HG03460 (cell line): ENCODE measurements around the gene AIG1.
"Not testable (repeated sequence)": the region's sequence is repeated elsewhere in the genome, so short reads cannot be mapped to it uniquely, and the experiment has no call there.

ENCODE experiments used
- ATAC-seq: cut with Tn5 transposase; IDR thresholded peaks from one replicate; pipeline ENCODE4 v1.9.1; 2021; ENCODE audit not compliant: unreplicated experiment

Gene AIG1, protein sequence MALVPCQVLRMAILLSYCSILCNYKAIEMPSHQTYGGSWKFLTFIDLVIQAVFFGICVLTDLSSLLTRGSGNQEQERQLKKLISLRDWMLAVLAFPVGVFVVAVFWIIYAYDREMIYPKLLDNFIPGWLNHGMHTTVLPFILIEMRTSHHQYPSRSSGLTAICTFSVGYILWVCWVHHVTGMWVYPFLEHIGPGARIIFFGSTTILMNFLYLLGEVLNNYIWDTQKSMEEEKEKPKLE

DNA sequence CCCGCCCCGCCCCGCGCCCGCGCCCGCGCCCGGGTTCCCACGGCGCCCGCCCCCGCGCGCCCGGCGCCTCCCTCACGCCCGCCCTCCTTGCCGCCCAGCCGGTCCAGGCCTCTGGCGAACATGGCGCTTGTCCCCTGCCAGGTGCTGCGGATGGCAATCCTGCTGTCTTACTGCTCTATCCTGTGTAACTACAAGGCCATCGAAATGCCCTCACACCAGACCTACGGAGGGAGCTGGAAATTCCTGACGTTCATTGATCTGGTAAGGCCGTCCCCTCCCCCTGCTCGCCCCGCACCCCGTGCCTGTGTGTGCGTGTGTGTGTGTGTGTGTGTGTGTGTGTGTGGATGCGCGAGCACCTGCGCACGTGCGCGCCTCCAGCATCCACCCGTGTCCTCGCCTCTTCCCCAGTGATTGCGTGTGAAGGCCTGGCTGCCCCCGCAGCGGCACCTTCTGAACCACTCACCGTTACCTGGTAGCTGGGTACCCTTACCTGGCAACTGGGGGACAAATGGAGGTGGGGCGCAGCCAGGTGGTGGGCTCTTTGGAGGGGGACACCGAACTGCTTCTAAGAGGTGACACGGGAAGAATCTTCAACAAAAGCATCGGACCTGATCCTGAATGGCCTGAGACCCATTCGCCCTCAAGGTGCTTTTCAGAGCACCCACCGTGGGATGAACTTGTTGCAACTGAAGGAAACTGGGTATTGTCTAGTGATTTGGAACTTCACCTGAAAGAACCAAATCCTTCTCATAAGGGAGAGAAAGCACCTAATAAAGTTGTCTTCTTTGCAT, at the start of gene AIG1:
Gene AIG1 (plus strand): TSS at position 84 of the 791 bp plus-strand sequence. CDS start 37 bp downstream, at position 121.
- peak; percentile 64 for ATAC-seq

GRCh38 chr6:143014764-143015163, 45.9 kb upstream of the AIG1 start:
- ATAC-seq: peak; percentile 62

DNA sequence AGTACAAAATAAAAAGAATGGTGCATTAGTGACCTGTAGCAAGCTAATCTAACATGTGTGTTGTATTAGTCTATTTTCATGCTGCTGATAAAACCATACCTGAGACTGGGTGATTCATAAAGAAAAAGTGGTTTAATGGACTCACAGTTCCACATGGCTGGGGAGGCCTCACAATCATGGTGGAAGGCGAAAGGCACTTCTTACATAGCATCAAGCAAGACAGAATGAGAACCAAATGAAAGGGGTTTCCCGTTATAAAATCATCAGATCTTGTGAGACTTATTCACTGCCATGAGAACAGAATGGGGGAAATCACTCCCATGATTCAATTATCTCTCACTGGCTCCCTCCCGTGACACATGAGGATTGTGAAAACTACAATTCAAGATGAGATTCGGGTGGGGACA, 45.4 kb upstream of the AIG1 start:
- no peak for ATAC-seq

GRCh38 chr6:143018955-143019354, 41.7 kb upstream of the AIG1 start:
- ATAC-seq: no peak

GRCh38 chr6:143020862-143021261, 39.8 kb upstream of the AIG1 start:
- ATAC-seq: not testable (repeated sequence)

GRCh38 chr6:143021543-143021942, 39.1 kb upstream of the AIG1 start:
- no peak for ATAC-seq

- no peak for ATAC-seq
Observed at GRCh38 chr6:143022587-143022986, 38.1 kb upstream of the AIG1 start.

DNA sequence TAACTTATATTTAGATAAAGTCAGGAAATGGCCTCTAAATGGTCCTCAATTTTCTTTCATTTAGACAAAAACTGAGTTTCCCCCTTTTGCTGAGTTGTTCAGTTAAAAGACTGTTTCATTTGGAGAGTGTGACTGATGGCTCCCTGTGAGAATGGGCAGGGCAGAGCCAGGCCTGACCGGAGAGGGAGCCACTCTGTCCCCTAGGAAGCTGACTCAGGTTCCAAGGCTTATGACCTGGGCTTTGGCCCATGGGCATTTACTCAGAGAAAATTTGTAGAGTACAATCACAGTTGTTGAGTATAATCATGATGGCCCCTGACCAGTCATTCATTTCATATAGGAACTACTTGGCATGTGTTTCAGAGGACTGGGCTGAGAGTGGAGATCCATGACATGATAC, 37.0 kb upstream of the AIG1 start:
- ATAC-seq: no peak

DNA sequence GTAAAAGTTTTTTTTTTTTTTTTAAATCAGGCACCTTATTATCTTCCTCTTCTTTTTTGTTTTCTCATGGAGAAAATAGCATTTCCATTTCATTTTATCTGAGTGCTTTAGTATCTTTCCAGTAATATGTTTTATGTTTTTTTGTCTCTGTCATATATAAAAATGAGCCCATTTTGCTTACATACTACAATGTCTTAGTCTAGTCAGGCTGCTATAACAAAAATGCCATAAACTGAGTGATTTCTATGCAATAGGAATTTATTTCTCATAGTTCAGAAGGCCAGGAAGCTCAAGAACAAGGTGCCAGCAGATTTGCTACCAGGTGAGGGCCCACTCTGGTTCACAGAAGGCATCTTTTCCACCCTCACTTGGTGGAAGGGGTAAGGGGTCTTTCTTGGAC, 35.7 kb upstream of the AIG1 start:
- no peak for ATAC-seq

DNA sequence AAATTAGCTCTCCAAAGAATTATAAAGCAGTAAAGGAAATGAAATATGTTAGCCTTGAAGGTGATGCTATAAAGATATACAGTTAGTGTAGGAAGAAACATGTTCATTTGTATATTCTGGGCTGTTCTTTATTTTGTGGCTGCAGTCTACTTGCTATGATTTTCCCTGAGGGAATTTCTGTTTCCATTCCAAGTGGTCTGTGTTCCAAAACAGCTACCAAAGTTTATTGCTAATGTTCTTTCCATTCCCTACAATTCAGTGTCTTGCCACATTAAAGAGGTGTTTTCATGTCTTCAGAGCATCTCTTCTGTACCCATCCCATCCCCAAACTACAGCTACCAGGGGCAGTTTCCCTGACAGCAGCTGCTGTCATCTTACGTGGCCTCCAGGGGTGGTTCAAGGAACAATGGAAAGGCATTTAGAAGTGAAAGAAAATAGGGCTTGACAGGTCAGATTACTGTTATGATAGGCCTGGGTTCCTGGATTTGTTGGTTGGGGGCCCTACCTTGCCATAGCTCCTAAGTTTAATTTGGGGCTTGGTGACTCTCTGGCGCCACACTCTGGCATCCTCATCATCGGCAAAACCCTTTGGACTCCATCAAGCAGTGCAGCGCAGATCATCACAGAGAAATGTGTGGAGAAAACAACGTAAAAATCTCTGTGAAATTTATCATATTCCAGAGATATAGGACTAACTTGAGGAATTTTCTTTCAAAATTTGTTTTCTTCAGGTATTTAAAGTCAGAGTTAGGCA, 33.8 kb upstream of the AIG1 start:
- no peak for ATAC-seq

- ATAC-seq: no peak
Observed at GRCh38 chr6:143034689-143035334, 25.9 kb upstream of the AIG1 start.

GRCh38 chr6:143037470-143037869, 23.2 kb upstream of the AIG1 start:
- ATAC-seq: no peak

GRCh38 chr6:143038833-143039232, 21.9 kb upstream of the AIG1 start:
- ATAC-seq: no peak

GRCh38 chr6:143039548-143039947, 21.1 kb upstream of the AIG1 start:
- no peak for ATAC-seq

DNA sequence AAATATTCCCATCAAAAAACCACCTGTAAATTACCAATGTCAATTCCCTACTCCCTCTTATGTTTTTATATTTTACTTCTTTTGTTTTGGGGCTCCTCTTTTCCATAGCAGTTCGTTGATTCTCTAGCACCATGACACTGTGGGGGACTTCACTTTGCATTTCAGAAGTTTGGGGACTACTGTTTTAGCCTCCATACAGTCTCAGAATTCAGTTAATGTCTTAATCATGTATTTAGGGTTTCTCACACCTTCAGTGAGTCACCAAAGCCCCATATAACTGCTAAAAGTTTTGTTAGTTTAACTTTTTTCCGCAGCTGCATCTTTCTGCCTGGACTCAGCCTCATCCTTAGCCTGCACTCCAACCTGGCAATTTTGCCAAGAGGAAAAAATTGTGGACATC, 20.7 kb upstream of the AIG1 start:
- ATAC-seq: no peak

GRCh38 chr6:143044345-143044744, 16.3 kb upstream of the AIG1 start:
- not testable (repeated sequence) for ATAC-seq

DNA sequence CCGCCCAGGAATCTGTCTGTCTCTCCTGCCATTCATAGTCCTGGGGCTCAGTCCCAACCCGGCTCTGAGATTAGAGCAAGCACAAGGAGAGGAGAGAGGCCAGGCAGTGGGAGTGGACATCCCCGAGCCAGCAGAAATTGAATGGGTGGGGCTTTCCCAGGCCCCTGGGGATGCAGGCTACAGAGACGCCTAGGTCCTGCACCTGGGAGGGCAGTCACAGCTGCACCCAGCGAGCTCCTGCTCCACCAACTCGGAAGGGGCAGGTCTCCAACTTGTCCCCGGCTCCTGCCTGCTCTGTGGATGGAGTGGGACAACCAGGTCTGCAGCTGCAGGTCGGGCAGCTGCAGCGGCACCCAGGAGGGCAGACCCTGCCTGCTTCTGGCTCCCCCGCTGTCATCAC, 11.1 kb upstream of the AIG1 start:
- no peak for ATAC-seq

- ATAC-seq: no peak
Observed at GRCh38 chr6:143050509-143050908, 10.2 kb upstream of the AIG1 start.

GRCh38 chr6:143052282-143052681, 8.4 kb upstream of the AIG1 start:
- no peak for ATAC-seq

DNA sequence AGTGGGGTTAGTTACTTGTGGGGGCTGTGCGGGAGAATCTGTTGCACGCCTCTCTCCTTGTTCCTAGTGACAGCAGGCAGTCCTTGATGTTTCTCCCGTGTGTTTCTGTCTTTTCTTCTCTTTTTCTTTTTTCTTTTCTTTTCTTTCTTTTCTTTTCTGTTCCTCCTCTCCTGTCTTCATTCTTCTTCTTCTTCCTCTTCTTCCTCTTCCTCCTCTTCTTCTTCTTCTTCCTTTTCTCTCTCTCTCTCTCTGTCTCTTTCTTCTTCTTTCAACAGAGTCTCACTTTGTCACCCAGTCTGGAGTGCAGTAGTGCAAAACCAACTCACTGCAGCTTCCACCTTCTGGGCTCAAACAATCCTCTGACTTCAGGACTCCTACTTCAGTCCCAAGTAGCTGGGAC, 6.8 kb upstream of the AIG1 start:
- no peak for ATAC-seq

DNA sequence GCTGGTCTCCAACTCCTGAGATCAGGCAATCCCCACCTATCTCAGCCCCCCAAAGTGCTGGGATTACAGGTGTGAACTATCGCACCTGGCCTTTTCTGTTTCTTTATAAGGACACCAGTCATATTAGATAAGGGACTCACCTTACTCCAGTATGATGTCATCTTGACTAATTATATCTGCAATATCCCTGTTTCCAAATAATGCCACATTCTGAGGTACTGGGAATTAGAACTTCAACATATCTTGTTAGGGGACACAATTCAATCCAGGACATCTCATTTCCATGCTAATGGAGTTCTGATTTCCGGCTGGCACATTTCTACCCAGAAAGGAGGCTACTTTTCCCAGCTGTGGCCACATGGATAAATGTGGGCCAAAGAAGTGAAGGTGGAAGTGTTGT, 6.4 kb upstream of the AIG1 start:
- no peak for ATAC-seq
